Endothelial cell of umbilical vein (primary cell): Measurements from ENCODE around the gene MRPL55. TPM values are rescaled to one million over a fixed set of nuclear protein-coding genes. Genes with fewer than 3 reads are reported as not detected.

Source experiments
- BruUV-seq: library from RNA; stranded (reverse); fragments of 400-500 nt; replicated peaks from 2 replicates; lab custom pipeline; 2021; lab: Mats Ljungman, UMichigan
- CTCF ChIA-PET: fragments of 300-600, 350-600 bp; sonication (Branson Sonifier 250); formaldehyde crosslinking; loops from one replicate; lab custom pipeline; 2021; ENCODE audit warnings: antibody characterized with exemption, inconsistent platforms; lab: Charles Lee
- POLR2A ChIA-PET: fragments of 300-600, 350-600 bp; sonication (Branson Sonifier 250); formaldehyde crosslinking; loops from one replicate; lab custom pipeline; 2021; ENCODE audit warnings: antibody characterized with exemption, inconsistent platforms; lab: Charles Lee
- DNase-seq: peaks from one replicate; pipeline ENCODE4 v3.0.0-alpha.2; 2011; ENCODE audit warnings: low read depth, low spot score
- FAIRE-seq: peaks from 2 replicates; lab custom pipeline; 2011; peaks lifted over from hg19 to GRCh38; lab: Jason Lieb, UNC
- H2AFZ ChIP-seq: 2 replicates; pipeline ENCODE4 v1.6.0; 2012; ENCODE audit warnings: low read depth, low read length, control low read depth, inconsistent platforms
- H3K27ac ChIP-seq: 2 replicates; pipeline ENCODE4 v1.5.1; 2011; ENCODE audit warnings: low read depth, mild to moderate bottlenecking, control low read depth, low read length, moderate library complexity; ENCODE audit not compliant: insufficient read depth
- H3K27me3 ChIP-seq, 2 experiments: 2 replicates each; pipeline versions ENCODE4 v1.6.0 to v1.6.1; 2011; ENCODE audit warnings: low read length in 2 of 2, mixed read lengths in 1 of 2; ENCODE audit not compliant: control insufficient read depth in 2 of 2, insufficient read depth in 2 of 2
- H3K36me3 ChIP-seq, 2 experiments: 2 replicates in 1 of 2; 3 replicates in 1 of 2; pipeline ENCODE4 v1.5.1; 2011; ENCODE audit warnings: low read length in 2 of 2, mild to moderate bottlenecking in 1 of 2, moderate library complexity in 1 of 2; ENCODE audit not compliant: control insufficient read depth in 2 of 2, insufficient read depth in 2 of 2; ENCODE audit errors: extremely low read depth in 1 of 2
- H3K4me1 ChIP-seq: 3 replicates; pipeline ENCODE4 v1.5.1; 2011; ENCODE audit warnings: mild to moderate bottlenecking, low read length; ENCODE audit not compliant: control insufficient read depth, insufficient read depth; ENCODE audit errors: extremely low read depth
- H3K4me2 ChIP-seq: 2 replicates; pipeline ENCODE4 v1.6.1; 2011; ENCODE audit warnings: low read length, control low read depth, mixed read lengths; ENCODE audit not compliant: insufficient read depth
- H3K4me3 ChIP-seq, 3 experiments: fragments of 200-600 bp in 1 of 3; sonication (generic), shearing (Covaris generic) in 1 of 3; replicated peaks in 1 of 3; 2 replicates each; pipeline ENCODE4 v1.5.1; 2011 to 2016; ENCODE audit warnings: control low read depth in 3 of 3, low read length in 3 of 3, mild to moderate bottlenecking in 2 of 3, inconsistent platforms in 1 of 3, low read depth in 1 of 3, moderate library complexity in 1 of 3; ENCODE audit not compliant: insufficient read depth in 1 of 3
- H3K79me2 ChIP-seq: 2 replicates; pipeline ENCODE4 v1.6.0; 2012; ENCODE audit warnings: low read length, inconsistent platforms; ENCODE audit not compliant: control insufficient read depth, insufficient read depth
- H3K9ac ChIP-seq: replicated peaks from 2 replicates; pipeline ENCODE3; 2011; ENCODE audit warnings: low read length, control low read depth; ENCODE audit not compliant: insufficient read depth; ENCODE audit errors: extremely low read depth
- H3K9me1 ChIP-seq: replicated peaks from 3 replicates; pipeline ENCODE4 v1.6.0; 2011; ENCODE audit warnings: mild to moderate bottlenecking, low read length; ENCODE audit not compliant: control insufficient read depth, insufficient read depth; ENCODE audit errors: extremely low read depth
- H3K9me3 ChIP-seq: replicated peaks from 2 replicates; pipeline ENCODE4 v1.5.1; 2012; ENCODE audit warnings: low read length, inconsistent platforms; ENCODE audit not compliant: control insufficient read depth, insufficient read depth
- H4K20me1 ChIP-seq: replicated peaks from 2 replicates; pipeline ENCODE3; 2011; ENCODE audit warnings: mild to moderate bottlenecking, low read length; ENCODE audit not compliant: control insufficient read depth, insufficient read depth; ENCODE audit errors: extremely low read depth
- EZH2 ChIP-seq: IDR thresholded peaks from 2 replicates; pipeline ENCODE4 v1.6.1; 2012; ENCODE audit warnings: borderline replicate concordance, low read depth, mild to moderate bottlenecking, moderate library complexity, low read length, inconsistent platforms; ENCODE audit not compliant: severe bottlenecking
- FOS ChIP-seq: IDR thresholded peaks from 2 replicates; pipeline ENCODE4 v1.6.1; 2011; ENCODE audit warnings: mild to moderate bottlenecking, low read length, moderate library complexity, borderline replicate concordance; ENCODE audit not compliant: insufficient read depth
- JUN ChIP-seq: IDR thresholded peaks from 2 replicates; pipeline ENCODE4 v1.6.1; 2011; ENCODE audit warnings: borderline replicate concordance, low read depth; ENCODE audit not compliant: insufficient read length, insufficient read depth
- MYC ChIP-seq: IDR thresholded peaks from one replicate; pipeline ENCODE4 v1.6.1; 2011; ENCODE audit warnings: mild to moderate bottlenecking, low read depth, low read length
- dilution Hi-C: fragments of 300-500 bp; cut with MboI; formaldehyde crosslinking; loops from one replicate; pipeline ENCODE4 v1.15.0; 2019; ENCODE audit warnings: low sequenced_read_pairs; ENCODE audit not compliant: extremely low pct_ligation_motif_present
- intact Hi-C: fragments of 100-400 bp; cut with micrococcal nuclease; formaldehyde crosslinking; loops from one replicate; pipeline ENCODE4 v1.10.0; 2022
- polyA plus RNA-seq, 4 experiments: library from polyadenylated mRNA; depleted of rRNA in 3 of 4; stranded (reverse) in 3 of 4; unstranded in 1 of 4; fragments of >200 nt; gene quantifications; 2 replicates each; pipeline versions ENCODE4 v1.2.1 to v1.2.3, GENCODE V29; 2011 to 2012; ENCODE audit warnings: missing spikeins in 1 of 4
- total RNA-seq: library from RNA; stranded (reverse); gene quantifications from 2 replicates; pipeline ENCODE4 v1.2.3, GENCODE V29; 2021
- TF ChIP-seq, protein P1 (sequence below): IDR thresholded peaks from 2 replicates; pipeline ENCODE4 v1.6.1; 2011; ENCODE audit not compliant: insufficient read depth, insufficient read length
- TF ChIP-seq, protein P2 (sequence below), 2 donors: IDR thresholded peaks; 1 replicate in 1 of 2; 2 replicates in 1 of 2; pipeline ENCODE4 v1.5.1; 2011; ENCODE audit warnings: low read length in 2 of 2, mild to moderate bottlenecking in 2 of 2, moderate library complexity in 2 of 2, control low read depth in 1 of 2, inconsistent platforms in 1 of 2, low read depth in 1 of 2; ENCODE audit not compliant: insufficient read depth in 1 of 2; ENCODE audit errors: extremely low read depth in 1 of 2

The MRPL55 gene
- total and polyA plus RNA-seq, 2 donors (not counting 3 experiments of a cell fraction or from before 2014, with no cell fraction given), result 58.7 to 155 TPM

DNA sequence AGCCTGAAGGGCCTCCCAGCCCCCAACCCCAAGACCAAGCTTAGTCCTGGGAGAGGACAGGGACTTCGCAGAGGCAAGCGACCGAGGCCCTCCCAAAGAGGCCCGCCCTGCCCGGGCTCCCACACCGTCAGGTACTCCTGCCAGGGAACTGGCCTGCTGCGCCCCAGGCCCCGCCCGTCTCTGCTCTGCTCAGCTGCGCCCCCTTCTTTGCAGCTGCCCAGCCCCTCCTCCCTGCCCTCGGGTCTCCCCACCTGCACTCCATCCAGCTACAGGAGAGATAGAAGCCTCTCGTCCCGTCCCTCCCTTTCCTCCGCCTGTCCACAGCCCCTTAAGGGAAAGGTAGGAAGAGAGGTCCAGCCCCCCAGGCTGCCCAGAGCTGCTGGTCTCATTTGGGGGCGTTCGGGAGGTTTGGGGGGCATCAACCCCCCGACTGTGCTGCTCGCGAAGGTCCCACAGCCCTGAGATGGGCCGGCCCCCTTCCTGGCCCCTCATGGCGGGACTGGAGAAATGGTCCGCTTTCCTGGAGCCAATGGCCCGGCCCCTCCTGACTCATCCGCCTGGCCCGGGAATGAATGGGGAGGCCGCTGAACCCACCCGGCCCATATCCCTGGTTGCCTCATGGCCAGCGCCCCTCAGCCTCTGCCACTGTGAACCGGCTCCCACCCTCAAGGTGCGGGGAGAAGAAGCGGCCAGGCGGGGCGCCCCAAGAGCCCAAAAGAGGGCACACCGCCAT, 48.5 kb downstream of the MRPL55 start:
- Histone ChIP-seq H3K27me3 (peaks cover 23 to 33% of the 10 kb centered on the region in 2 experiments), H4K20me1 (no peaks in the 10 kb centered on the region), H3K27ac (no peak overlapping the region), H3K9ac (no peak overlapping the region), H3K9me1 (no peaks in the 10 kb centered on the region), H2AFZ (peak overlapping the region; percentile 58), H3K79me2 (no peaks in the 10 kb centered on the region), H3K9me3 (no peaks in the 10 kb centered on the region), H3K4me1 (no peaks in the 10 kb centered on the region), H3K36me3 (no peaks in the 10 kb centered on the region), H3K4me2 (peak overlapping the region; percentile 17), H3K4me3 (peak overlapping the region in 1 of 3 experiments; percentile 0)
- ChIA-PET POLR2A (no interaction called here), CTCF (no interaction called here)
- peak; percentile 11 for TF ChIP-seq FOS
- TF ChIP-seq, protein P1, sequence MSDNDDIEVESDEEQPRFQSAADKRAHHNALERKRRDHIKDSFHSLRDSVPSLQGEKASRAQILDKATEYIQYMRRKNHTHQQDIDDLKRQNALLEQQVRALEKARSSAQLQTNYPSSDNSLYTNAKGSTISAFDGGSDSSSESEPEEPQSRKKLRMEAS, result no peak
- no peak for TF ChIP-seq JUN
- no peak for TF ChIP-seq MYC
- TF ChIP-seq, protein P2, sequence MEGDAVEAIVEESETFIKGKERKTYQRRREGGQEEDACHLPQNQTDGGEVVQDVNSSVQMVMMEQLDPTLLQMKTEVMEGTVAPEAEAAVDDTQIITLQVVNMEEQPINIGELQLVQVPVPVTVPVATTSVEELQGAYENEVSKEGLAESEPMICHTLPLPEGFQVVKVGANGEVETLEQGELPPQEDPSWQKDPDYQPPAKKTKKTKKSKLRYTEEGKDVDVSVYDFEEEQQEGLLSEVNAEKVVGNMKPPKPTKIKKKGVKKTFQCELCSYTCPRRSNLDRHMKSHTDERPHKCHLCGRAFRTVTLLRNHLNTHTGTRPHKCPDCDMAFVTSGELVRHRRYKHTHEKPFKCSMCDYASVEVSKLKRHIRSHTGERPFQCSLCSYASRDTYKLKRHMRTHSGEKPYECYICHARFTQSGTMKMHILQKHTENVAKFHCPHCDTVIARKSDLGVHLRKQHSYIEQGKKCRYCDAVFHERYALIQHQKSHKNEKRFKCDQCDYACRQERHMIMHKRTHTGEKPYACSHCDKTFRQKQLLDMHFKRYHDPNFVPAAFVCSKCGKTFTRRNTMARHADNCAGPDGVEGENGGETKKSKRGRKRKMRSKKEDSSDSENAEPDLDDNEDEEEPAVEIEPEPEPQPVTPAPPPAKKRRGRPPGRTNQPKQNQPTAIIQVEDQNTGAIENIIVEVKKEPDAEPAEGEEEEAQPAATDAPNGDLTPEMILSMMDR (IDR thresholded peaks at IDR 0.05; ENCODE audit: extremely low read depth in 1 of 2, insufficient read depth in 1 of 2, low read depth in 1 of 2, low read length in 2 of 2), result no peak
- peak; percentile 50 for TF ChIP-seq EZH2
- intact Hi-C loops, result no loop called here
- dilution Hi-C loops, result no loop called here
- FAIRE-seq (no peak), DNase-seq (no peak)
- no TSS peak for BruUV-seq
